GM18909 (cell line): ENCODE results near the gene SYTL1.

Experiments
- ATAC-seq: cut with Tn5 transposase; IDR thresholded peaks from one replicate; pipeline ENCODE4 v1.9.1; 2021; ENCODE audit warnings: mild to moderate bottlenecking; ENCODE audit not compliant: unreplicated experiment, poor library complexity

Gene SYTL1, protein sequence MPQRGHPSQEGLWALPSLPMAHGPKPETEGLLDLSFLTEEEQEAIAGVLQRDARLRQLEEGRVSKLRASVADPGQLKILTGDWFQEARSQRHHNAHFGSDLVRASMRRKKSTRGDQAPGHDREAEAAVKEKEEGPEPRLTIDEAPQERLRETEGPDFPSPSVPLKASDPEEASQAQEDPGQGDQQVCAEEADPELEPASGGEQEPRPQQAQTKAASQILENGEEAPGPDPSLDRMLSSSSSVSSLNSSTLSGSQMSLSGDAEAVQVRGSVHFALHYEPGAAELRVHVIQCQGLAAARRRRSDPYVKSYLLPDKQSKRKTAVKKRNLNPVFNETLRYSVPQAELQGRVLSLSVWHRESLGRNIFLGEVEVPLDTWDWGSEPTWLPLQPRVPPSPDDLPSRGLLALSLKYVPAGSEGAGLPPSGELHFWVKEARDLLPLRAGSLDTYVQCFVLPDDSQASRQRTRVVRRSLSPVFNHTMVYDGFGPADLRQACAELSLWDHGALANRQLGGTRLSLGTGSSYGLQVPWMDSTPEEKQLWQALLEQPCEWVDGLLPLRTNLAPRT

GRCh38 chr1:27341525-27342252 lies at the start of gene SYTL1:
SYTL1 (plus strand) TSS chr1:27342022; CDS start chr1:27345335, 3,313 bp downstream.
- ATAC-seq = peak; percentile 49

DNA sequence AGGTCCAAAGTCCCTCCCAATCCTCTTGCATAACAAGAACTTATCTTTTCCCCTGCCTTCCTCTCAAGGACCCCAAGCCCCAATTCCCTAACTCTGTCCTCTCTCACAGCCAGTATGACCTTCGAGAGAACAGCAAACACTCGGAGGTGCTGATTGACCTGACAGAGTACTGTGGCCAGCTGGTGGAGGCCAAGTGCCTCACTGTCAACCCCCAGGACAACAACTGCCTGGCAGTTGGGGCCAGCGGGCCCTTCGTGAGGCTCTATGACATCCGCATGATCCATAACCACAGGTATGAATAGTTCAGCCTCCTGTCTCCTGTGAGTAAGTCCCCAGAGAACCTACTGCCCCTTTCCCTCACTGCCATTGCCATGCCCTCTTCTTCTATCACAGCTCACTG lies 49.7 kb upstream of the SYTL1 start:
- ATAC-seq = no peak

DNA sequence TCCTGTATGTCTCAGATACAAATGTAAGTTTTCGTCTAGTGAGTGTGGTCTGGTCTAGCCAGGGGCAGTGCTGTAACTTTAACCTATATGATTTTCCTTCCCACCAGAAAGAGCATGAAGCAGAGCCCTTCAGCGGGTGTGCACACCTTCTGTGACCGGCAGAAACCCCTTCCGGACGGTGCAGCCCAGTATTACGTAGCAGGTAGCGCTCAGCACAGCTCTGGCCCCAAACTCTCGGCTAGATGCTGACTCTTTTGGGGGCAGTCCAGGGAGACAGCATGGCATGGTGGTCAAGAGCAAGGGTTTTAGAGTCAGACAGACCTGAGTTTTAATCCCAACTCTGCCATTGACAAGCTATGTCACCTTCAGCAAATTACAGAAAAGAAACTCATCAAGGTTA lies 47.9 kb upstream of the SYTL1 start:
- ATAC-seq = no peak

DNA sequence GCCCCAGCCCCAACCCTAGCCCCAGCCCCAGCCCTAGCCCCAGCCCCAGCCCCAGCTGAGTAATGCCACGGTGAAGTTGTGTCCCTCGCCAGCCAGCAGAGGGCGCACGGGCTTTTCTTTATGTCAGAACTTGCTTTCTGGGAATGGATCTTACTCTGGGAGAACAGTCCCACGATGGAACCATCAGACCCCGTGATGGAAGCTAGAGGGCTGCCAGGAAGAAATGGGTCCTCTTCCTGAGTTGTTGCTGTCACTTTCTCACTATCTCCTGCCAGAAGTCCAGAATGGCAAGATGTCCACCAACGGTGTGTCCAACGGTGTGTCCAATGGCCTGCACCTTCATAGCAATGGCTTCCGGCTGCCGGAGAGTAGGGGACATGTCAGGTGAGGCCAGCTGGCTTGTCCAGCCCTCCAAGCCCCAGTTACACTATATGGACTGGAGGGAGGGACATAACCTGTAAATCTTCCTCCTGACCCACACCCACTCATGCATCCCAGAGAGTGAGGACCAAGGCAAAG lies 45.0 kb upstream of the SYTL1 start:
- no peak for ATAC-seq

DNA sequence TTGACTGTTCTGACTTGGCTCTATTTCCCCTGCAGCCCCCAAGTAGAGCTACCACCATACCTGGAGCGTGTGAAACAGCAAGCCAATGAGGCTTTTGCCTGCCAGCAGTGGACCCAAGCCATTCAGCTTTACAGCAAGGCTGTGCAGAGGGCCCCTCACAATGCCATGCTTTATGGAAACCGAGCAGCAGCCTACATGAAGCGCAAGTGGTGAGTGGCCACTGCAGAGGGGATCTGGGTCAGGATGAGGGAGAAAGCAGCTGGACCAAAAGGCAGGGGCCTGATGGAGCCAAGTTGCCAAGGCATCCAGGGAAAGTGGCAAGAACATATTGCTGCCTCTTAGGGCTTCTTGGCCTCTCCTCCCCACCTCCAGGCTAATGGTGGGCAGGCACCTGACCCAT lies 43.9 kb upstream of the SYTL1 start:
- ATAC-seq = no peak

DNA sequence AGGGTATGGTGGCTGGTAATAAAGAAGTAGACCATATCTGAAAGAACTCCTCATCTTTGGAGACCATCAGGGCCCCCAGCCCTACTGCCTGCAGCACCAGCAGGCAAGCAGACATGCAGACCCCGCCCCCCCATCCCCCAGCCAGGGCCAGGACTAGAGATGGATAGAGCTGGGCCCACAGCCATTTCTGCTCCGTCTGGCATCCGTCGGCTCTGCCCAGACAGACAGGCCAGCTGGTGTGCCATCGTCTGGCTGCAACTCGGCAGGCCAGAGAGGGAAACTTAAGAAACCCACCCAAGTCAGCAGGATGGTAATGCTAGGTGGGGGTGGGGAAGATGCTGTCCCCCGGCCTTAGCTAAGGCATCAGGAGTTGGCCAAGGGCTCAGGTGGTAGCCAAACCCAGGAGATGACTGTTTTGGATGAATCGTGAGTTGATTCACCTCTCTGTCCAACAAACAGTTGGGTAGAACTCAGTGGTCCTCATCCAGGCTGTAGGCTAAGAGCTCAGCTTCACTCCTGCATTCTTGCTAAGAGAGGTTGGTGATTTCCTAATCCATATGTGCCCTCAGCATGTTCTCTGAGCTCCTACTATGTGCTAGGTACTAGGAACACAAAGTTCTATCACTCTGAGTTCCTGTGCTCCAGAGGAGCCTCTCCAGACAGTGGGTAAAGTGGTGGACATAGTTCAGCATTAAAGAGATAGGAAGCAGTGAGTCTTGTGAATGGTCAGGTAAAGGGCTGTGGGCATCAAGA lies 43.0 kb upstream of the SYTL1 start:
- ATAC-seq = no peak

GRCh38 chr1:27299385-27300271 lies 42.2 kb upstream of the SYTL1 start:
- no peak for ATAC-seq

DNA sequence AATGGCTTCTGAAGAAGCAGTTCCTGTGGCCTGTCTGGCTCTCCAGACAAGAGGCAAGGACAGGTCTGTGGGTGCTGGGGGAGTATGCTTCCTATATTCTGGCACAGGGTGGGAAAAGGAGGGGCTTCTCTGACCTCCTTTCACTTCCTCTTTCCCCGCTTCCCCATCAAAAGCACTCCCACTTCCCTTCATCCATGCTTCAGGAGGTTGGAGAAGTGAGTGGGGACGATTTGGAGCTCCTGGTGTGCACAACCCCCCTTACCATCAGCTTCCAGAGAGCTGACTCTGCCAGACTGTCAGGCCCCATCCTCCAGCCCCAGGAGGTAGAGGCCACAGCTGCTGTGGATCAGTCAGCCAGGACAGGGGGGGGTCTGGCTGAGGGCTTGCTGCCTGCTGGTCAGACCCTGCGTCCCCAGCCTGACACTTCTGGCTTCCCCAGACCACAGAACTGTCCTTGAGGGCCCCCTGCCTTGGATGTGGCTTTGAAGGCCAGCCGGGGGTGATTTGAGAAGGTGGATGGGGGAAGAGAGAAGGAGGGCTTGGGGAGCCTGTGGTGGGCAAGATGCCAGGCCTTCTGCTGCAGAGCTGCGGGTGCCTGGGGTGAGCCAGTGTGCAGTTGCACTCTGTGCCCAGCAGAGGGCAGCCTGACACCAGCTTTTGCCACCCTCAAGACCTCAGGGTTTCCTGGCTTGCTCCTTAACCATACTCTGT lies 41.3 kb upstream of the SYTL1 start:
- ATAC-seq = peak; percentile 54

GRCh38 chr1:27301052-27301422 lies 40.8 kb upstream of the SYTL1 start:
- no peak for ATAC-seq

DNA sequence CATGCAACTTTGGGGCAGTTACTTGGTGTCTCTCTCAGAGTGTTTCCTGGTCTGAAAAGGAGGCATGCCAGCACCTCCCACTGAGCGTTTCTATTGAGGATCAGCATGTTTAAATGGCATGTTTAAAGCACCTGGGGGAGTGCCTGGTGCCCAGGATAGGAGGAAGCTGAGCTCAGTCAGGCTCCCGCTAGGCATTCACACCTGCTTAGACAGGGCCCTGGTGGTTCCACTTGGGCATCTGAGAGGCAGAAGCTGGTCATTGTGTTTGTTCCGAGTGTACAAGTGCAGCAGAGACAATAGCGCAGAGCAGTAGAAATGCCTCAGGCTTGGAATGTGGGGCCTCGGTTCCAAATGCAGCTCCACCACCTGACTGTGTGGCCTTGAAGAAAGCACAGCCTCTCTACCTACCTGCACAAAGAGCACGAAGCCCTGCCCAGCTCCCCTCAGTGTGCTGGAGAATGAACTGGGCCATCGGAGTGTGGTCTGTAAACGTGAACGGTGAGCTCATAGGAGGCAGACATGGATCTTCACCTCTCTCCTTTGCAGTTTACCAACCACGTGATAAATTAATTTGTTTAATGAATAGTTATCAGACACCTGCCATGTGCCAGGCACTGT lies 40.1 kb upstream of the SYTL1 start:
- ATAC-seq = no peak

GRCh38 chr1:27302612-27303011 lies 39.2 kb upstream of the SYTL1 start:
- ATAC-seq = no peak

- no peak for ATAC-seq
Observed at GRCh38 chr1:27303509-27303908, 38.3 kb upstream of the SYTL1 start.

DNA sequence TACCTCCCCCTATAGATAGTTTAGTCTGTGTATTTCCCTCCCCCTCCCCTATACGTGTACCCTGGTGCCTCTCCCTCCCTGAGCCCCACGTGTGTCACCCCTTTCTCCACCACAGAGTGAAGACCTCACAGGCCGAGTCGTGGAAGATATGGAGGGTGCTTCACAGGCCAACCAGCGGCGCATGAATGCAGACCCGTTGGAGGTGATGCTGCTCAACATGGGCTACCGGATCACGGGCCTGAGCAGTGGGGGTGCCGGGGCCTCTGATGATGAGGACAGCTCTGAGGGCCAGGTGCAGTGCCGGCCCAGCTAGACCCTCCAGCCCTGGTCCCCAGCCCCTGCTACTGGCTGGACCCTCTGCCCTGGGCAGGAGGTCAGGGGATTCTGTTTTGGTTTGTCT lies 35.8 kb upstream of the SYTL1 start:
- no peak for ATAC-seq

- ATAC-seq = no peak
Observed at GRCh38 chr1:27306892-27307761, 34.7 kb upstream of the SYTL1 start.

DNA sequence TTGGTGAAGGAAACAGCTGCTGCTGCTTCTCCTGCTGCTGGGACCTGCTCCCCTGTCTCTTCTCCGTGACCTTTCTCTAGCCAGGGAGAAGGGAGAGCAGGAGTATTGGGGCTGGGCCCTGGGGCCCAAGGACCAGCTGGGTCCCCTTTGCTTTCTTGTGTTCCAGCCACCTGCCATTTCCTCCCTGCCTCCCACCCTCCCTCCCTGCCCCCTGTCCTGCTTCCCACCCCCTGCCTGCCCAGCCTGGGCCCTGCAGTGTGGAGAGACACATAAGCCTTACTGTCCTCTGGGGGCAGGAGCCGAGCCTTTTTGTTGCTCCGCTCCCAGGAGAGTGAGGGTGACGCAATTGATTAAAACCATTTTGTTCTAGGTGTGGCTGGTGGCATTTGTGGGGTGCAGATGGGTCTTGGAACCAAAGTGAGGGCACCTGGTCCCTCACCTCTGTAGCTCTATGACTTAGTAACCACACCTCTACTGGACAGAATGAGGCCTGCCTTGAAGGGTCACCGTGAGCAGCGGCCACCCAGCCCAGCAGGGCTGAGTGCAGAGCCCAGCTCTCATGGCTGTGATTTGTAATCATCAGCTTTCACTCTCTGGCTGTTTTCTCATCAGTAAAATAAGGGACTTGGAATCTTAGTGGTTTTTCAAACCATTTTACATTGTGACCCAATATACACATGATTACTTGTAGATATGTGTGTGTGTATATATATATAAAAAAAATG lies 33.8 kb upstream of the SYTL1 start:
- ATAC-seq = no peak

DNA sequence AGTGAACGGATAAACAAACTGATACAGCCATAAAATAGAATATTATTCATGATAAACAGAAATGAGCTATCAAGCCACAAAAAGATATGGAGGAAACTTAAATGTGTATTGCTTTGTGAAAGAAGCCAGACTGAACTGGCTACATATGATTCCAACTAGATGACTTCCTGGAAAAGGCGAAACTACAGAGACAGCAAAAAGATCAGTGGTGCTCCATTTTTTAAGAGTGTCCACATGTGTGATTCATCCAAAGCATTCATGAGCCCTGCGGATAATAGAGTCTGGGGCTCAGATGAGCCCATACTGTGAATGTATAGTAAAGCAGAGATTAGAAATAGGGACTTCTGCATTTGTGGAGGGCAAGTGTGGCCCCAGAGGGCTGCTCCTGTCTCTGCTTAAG lies 27.7 kb upstream of the SYTL1 start:
- no peak for ATAC-seq

DNA sequence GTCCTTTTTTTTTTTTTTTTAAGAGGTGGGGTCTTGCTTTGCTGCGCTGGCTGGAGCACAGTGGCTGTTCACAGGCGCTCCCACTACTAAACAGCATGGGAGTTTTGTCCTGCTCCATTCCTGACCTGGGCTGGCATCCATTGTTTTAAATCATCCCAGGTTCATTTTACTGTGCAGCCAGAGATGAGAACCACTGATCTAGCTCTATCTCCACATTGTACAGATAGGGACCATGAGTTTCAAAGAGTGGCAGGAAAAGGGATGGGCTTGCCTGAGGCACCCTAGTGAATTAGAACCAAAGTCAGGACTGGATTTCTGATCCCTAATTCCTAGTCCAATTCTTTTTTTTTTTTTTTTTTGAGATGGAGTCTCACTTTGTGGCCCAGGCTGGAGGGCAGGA lies 27.1 kb upstream of the SYTL1 start:
- no peak for ATAC-seq
